CD4-positive, alpha-beta T cell treated with Interleukin-4 for 4 hours (primary cell): Measurements from ENCODE around the gene VTN.

Experiments used
- DNase-seq: peaks from one replicate; pipeline ENCODE4 v3.0.0-alpha.2; 2020

Gene VTN

GRCh38 chr17:28367641-28368305 is 2.3 kb downstream of the VTN start:
- no peak for DNase-seq

DNA sequence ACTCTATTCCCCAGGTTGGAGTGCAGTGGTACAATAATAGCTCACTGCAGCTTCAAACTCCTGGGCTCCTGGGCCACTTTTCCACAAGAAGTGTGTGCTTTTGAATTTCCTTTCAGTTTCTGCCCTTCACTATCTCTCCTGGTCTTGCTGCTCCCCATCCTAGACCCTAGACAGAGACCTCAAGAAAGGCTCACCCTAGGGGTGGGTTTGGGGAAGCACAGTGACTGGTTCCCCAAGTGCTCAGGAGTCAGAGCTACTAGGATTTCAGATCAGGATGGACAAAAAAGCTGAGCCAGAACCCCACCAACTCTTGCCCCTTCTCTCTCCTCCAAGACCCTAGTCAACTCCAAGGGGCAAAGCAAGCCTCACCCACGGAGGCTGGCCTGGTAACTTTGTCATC is 3.5 kb downstream of the VTN start:
- DNase-seq = no peak

GRCh38 chr17:28365487-28365886 is 4.6 kb downstream of the VTN start:
- no peak for DNase-seq

DNA sequence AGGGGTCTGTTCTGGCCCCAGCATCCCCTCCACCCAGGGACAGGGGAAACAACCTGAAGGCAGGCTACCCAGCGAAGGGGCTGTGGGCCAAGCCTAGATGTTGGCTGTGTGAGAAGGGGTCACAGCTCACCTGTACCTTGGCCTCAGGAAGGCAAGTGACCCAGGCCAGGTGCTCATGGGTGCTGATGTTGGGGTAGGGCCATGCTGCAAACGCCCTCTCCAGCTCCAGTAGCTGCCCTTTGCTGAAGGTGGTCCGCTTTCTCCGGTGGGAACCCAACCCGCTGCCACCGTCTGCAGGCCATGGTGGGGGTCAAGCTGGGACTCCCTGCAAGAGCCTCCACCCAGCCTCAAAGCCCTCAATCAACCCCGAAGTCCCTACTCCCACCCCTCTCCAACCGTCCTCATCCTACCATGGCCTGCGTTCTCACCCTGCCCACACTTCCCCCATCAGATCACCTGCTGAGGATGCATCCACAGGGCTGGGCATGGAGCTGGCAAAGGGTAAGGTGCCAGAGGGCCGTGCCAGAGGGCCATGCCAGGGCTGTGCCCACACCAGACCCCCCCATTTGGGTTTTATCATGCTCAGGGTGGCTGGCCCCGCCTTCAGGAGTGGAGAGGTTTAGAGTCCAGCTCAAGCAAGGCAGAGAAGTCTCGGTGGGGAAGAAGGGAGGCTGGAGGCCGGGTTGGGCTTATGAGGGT is 5.3 kb downstream of the VTN start, which contains the start of gene SEBOX:
SEBOX (minus strand) TSS at position 535 of the 699 bp plus-strand sequence; CDS start at position 487, 48 bp downstream.
- DNase-seq = no peak

DNA sequence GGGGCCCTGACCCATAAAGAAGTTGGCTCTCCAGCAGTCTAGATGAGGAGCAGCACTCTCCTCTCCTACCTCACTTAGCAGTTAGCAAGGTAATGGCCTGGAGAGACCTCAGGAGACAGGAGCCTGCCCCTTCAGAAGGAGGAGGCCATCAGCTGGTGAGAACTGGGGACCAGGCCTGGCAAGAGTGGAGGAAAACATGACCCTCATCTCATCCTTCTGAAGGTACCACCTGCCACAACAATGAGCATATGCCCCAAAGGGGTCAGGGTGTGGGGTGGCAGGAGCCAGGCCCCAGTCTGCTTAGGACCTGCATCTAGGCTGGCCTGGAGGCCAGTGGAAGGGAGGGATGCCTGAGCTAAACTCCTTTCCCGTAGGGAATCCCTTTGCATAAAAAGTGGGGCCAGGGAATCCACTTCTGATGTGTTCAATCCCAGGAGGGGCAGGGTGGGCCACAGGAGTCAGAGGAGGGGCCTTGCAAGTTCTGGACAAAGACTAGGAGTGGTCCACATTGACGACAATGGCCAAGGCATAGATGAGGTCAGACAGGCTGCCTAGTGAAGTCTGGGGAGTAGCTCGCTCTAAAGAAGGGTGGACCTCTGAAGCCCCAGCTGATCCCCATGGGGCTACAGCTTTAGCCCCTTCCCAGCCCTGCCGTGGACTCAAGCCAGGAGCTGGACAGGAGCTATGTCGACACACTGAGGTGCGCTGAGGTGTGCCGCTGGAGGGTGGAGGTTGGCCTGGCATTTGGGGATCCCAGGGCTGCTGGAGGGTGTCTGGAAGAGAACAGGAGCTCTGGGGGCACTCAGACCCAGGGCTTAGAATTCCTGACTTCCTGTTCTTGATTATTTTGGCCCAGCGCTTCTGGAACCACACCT is 6.1 kb downstream of the VTN start:
- DNase-seq = no peak

- no peak for DNase-seq
Measured at GRCh38 chr17:28363186-28363585, 6.9 kb downstream of the VTN start.

DNA sequence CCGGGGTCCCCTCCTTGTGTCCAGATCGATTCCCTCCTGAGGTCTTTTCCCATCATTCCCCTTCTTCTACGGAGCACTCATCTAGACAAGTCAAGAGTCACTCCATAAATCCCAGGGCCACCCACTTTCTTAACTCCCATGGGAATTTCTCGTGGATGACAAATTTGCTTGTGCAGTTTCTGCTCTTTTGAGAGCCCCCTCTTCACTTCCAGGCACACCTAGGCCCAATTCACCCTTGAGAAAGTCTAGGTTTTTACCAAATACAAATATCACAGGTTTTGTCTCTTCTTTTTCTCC is 12.3 kb downstream of the VTN start:
- DNase-seq = no peak

DNA sequence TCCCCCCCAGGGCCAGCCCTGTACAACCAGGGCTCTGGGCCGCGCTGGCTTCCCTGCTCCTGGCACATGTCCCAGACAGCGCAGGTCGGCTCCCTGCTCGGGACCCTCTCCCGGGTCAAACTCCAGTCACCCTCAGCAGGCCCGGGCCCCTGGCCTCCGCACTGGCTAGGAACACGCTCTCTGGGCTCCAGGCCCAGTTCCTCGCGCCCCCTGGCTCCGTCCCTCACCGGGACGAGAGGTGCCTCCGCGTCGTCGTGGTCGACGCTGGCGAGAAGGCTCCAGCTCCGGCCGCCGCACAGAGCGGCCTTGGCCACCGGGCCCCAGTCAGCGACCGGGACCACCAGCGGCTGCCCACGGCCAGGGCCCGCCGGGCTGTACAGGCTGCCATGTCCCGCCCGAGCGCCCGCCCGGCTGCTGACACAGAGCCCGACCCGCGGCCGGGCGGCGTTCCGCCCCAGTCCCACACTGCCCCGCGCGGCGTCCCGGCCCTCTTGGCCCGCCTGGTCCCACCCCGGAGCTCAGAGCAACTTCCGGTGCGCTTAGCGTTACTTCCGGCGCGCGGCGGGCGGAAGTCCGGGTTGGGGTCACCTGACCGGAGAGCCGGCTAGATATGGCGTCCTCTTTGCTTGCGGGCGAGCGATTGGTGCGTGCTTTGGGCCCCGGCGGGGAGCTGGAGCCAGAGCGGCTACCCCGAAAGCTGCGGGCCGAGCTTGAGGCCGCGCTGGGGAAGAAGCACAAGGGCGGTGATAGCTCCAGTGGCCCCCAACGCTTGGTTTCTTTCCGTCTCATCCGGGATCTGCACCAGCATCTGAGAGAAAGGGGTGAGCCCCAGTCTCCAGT is 12.8 kb downstream of the VTN start, which contains the start of gene POLDIP2:
POLDIP2 (minus strand) TSS at position 467 of the 840 bp plus-strand sequence; CDS start at position 388, 79 bp downstream.
- DNase-seq = peak; percentile 95

DNA sequence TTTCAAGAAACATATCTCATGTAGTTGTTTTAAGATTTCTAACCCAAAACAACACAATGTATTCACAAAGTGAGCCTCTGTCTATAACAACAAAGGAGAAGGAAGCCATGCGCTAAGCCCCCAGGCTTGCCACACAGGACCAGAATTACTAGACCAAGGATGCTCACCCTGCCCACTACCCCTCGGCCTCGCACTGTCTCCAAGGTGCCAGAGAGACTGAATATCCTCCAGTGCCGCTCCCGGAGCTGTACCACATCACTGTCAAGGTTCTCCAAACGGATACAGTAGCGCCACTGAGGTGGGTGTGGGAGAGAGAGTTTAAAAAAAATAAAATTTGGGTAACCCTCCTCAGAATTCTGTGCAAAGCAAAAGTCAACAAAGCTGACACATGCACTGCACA is 19.8 kb downstream of the VTN start:
- DNase-seq = no peak

GRCh38 chr17:28348979-28349378 is 21.1 kb downstream of the VTN start:
- no peak for DNase-seq

- no peak for DNase-seq
Measured at GRCh38 chr17:28347261-28347891, 22.7 kb downstream of the VTN start.

DNA sequence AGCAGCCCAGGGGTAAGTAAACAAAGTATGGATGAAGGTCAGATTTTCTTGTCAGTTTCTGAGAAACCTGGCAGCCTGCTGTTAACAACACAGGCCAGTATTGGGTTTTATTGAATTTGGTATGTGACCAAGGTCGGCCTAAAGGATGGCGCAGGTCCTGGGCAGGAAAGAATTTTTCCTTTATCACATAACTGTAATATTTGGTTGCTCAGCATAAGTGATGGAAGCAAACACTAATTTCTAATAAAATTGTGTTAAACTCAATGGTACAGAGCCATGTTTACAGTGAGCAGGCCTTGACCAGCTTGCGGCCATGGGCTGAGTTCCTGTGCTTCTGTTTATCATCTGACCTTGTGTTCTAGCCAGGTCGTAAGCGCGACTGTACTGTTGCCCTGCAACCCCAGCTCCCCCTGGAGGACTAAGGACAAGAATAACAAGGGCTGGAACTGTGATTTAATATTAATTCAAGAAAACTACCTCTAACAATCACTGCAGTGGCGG is 23.3 kb downstream of the VTN start:
- DNase-seq = no peak

DNA sequence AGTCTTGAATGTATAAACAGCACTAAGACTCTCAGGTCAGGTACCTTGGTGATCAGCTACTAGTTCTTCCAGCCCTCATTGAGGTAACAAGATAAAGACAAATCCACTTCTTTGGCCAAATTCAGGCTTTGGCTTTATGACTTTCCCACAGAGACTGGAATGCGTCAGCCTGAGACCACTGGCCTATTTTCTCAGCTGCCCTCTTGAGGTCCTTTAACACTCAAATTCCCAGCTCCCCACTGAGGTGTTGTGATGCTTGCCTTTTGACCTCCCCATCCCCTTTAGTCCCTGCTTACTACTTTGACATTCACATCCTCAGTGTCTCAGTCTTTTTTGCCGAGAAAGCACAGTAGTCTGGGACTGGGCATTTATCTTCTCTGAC is 23.9 kb downstream of the VTN start:
- DNase-seq = no peak

GRCh38 chr17:28345419-28346198 is 24.5 kb downstream of the VTN start:
- DNase-seq = no peak

DNA sequence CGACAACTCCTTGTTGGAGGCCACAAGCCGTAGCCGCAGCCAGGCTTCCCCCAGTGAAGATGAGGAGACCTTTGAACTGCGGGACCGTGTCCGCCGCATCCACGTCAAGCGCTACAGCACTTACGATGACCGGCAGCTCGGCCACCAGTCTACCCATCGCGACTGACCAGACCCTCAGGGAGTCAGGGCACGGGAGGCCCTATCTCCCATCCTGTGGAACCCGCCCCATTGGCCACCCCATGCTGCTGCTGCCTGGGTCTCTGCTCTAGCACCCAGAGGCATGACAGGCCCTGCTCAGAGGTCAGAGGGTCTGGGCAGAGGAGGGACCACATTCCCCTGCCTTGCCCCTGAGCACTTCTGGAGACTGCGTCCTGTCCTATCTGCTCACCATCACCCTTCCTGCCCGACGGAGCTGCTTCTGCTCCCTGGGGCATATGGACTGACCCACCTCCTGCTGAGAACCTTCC is 25.6 kb downstream of the VTN start:
- no peak for DNase-seq

DNA sequence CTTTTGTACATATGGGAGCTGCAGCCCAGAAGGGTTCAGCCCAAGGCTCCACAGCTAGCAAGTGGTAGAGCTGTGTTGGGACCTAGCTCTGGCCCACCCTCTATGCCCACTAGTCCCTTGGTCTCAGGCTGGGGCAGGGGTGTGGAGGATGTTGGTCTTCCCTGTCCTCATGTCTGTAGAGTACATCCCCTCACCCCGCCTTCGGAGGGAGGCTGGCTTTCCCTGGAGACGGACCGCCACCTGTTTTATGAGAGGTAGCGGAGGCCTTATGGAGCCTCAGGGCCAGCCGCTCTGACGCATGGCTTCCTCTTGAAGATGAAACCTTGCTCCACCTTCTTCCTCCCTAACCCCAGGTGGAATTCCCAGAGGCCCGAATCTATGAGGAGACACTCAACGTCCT is 26.1 kb downstream of the VTN start:
- no peak for DNase-seq

DNA sequence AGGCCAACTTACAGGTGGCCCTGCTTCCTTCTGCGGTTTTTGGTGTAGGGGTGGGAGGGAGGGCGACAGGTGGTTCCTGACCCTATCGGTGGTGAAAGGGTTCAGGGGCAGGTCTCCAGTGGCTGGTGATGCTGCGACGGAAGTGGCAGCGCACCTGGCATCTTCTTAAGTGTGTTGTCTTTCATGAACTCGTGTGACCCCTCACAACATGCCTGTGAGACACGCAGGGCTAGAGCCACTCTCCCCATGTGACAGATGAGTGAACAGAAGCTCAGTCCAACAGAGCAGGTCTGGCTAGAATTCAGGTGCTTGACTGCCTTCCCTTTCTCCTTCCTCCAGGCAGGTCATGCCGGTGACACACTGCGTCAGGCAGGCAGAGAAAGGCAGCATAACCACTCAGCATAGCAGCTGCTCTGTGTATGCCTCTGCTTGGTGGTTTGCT is 26.6 kb downstream of the VTN start:
- DNase-seq = no peak

GRCh38 chr17:28342313-28342712 is 27.8 kb downstream of the VTN start:
- DNase-seq = no peak

- DNase-seq = no peak
Measured at GRCh38 chr17:28341516-28341915, 28.6 kb downstream of the VTN start.

GRCh38 chr17:28340374-28340773 is 29.7 kb downstream of the VTN start:
- no peak for DNase-seq

GRCh38 chr17:28339431-28339830 is 30.7 kb downstream of the VTN start:
- DNase-seq = no peak
